ENCODE measurements around the gene H1-8.

DNA sequence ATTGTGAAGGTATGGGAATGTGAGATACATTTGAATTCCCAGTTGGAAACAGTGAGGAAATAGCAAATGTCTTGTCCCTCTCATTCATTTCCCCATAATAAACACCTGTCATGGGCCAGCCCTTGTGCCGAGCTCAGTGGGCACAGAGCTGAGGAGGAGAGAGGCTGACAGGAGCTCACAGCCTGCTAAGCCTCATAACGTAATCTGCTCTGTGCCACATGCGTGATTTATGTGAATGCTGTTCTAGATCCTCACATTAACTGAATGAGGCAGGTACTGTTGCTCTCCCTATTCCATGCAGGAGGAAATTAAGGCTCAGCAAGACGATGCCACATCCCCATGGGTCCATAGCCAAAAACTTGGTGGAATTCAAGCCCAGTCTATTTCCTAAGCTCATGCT is 49.8 kb upstream of the H1-8 start:
- TF ChIP-seq CTCF (IDR thresholded peaks at IDR 0.05 in 4 of 5, conservative IDR thresholded peaks at IDR 0.05 in 1 of 5) (no peak), POLR2A (IDR thresholded peaks at IDR 0.05) (no peak)

Data from gastrocnemius medialis (tissue), 4 donors.